Fibroblast of lung (primary cell): ENCODE data around the gene VGF. TPM values are rescaled to one million over a fixed set of nuclear protein-coding genes. Genes with fewer than 3 reads are reported as not detected.
"Not testable (repeated sequence)": the region's sequence is repeated elsewhere in the genome, so short reads cannot be mapped to it uniquely, and the experiment has no call there.

ENCODE experiments used
- DNase-seq, 2 donors: peaks; one replicate each; pipeline versions ENCODE4 v3.0.0 to v3.0.0-alpha.2; 2010; ENCODE audit warnings: low read depth in 2 of 2
- H2AFZ ChIP-seq: 2 replicates; pipeline ENCODE4 v1.5.1; 2012; ENCODE audit warnings: low read length, control low read depth, inconsistent platforms
- H3K27ac ChIP-seq: 2 replicates; pipeline ENCODE4 v1.5.1; 2011; ENCODE audit warnings: low read length, control low read depth; ENCODE audit not compliant: insufficient read depth
- H3K27me3 ChIP-seq: 2 replicates; pipeline ENCODE4 v1.5.1; 2011; ENCODE audit warnings: mild to moderate bottlenecking, low read length; ENCODE audit not compliant: control insufficient read depth, insufficient read depth
- H3K36me3 ChIP-seq: 2 replicates; pipeline ENCODE4 v1.5.1; 2011; ENCODE audit warnings: low read length; ENCODE audit not compliant: control insufficient read depth, insufficient read depth
- H3K4me1 ChIP-seq: 2 replicates; pipeline ENCODE4 v1.5.1; 2011; ENCODE audit warnings: low read length; ENCODE audit not compliant: control insufficient read depth, insufficient read depth; ENCODE audit errors: extremely low read depth
- H3K4me2 ChIP-seq: 2 replicates; pipeline ENCODE4 v1.5.1; 2011; ENCODE audit warnings: low read length, control low read depth; ENCODE audit not compliant: insufficient read depth; ENCODE audit errors: extremely low read depth
- H3K4me3 ChIP-seq, 4 experiments: fragments of 200-600 bp in 1 of 4; sonication (generic) in 1 of 4; replicated peaks in 1 of 4; 2 replicates each; pipeline ENCODE4 v1.5.1; 2011 to 2016; ENCODE audit warnings: low read length in 4 of 4, low read depth in 3 of 4, mild to moderate bottlenecking in 3 of 4, control low read depth in 2 of 4, inconsistent platforms in 1 of 4, mixed read lengths in 1 of 4; ENCODE audit not compliant: insufficient read depth in 1 of 4; ENCODE audit errors: control extremely low read depth in 1 of 4
- H3K79me2 ChIP-seq: 2 replicates; pipeline ENCODE4 v1.5.1; 2012; ENCODE audit warnings: mild to moderate bottlenecking, low read length, inconsistent platforms; ENCODE audit not compliant: control insufficient read depth, insufficient read depth
- H3K9ac ChIP-seq: 2 replicates; pipeline ENCODE4 v1.5.1; 2011; ENCODE audit warnings: mild to moderate bottlenecking, low read length, control low read depth; ENCODE audit not compliant: insufficient read depth
- H3K9me3 ChIP-seq: 2 replicates; pipeline ENCODE4 v1.5.1; 2012; ENCODE audit warnings: low read depth, low read length; ENCODE audit not compliant: control insufficient read depth, insufficient read depth
- H4K20me1 ChIP-seq: 2 replicates; pipeline ENCODE4 v1.5.1; 2011; ENCODE audit warnings: low read length; ENCODE audit not compliant: control insufficient read depth, insufficient read depth; ENCODE audit errors: extremely low read depth
- EZH2 ChIP-seq: IDR thresholded peaks from 2 replicates; pipeline ENCODE4 v1.5.1; 2012; ENCODE audit warnings: low read length, control low read depth, mild to moderate bottlenecking; ENCODE audit errors: missing control alignments
- polyA plus RNA-seq, 2 donors: library from polyadenylated mRNA; depleted of rRNA in 1 of 2; stranded (reverse) in 1 of 2; unstranded in 1 of 2; fragments of >200 nt; gene quantifications; 2 replicates each; pipeline ENCODE4 v1.2.1, GENCODE V29; 2011 to 2012; ENCODE audit warnings: missing spikeins in 1 of 2
- total RNA-seq: library from RNA; depleted of rRNA; stranded (reverse); fragments of >200 nt; gene quantifications from 2 replicates; pipeline ENCODE4 v1.2.1, GENCODE V29; 2014
- TF ChIP-seq, protein P1 (sequence below), 2 donors: IDR thresholded peaks in 1 of 2; conservative IDR thresholded peaks in 1 of 2; 1 replicate in 1 of 2; 2 replicates in 1 of 2; pipeline ENCODE4 v1.5.1; 2011 to 2012; ENCODE audit warnings: low read length in 2 of 2, control low read depth in 1 of 2, inconsistent platforms in 1 of 2, low read depth in 1 of 2, mild to moderate bottlenecking in 1 of 2

VGF gene
- total and polyA plus RNA-seq, 2 donors (not counting 1 experiment from before 2014, with no cell fraction given): 0.66 TPM; not detected in 1

DNA sequence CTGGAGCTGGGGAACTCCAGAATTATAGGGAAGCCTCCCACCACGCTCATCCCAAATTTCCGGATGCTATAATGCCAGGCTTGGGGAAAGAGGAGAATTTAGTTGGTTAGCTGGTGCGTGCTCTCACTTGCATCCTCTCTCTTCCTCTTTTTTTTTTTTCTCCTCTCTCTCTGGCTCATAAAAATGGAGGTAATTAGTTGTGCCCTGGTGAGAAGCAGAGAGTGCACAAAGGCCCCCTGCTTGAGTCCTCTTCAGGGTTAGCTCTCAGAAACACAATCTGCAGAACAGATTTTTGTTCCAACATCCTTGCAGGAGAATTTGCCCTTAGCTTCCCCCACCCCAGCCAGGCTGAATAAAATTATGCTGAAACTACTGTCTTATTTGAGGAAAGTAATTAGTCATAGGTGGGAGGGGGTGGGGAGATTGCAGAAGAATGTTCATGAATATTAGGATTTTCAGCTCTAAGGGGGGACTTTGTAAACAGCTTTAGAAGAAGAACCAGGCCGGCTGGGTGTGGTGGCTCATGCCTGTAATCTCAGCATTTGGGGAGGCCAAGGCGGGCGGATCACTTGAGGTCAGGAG is 30.9 kb downstream of the VGF start:
- peak overlapping the region; percentile 33 for H3K27ac ChIP-seq
- TF ChIP-seq, protein P1, sequence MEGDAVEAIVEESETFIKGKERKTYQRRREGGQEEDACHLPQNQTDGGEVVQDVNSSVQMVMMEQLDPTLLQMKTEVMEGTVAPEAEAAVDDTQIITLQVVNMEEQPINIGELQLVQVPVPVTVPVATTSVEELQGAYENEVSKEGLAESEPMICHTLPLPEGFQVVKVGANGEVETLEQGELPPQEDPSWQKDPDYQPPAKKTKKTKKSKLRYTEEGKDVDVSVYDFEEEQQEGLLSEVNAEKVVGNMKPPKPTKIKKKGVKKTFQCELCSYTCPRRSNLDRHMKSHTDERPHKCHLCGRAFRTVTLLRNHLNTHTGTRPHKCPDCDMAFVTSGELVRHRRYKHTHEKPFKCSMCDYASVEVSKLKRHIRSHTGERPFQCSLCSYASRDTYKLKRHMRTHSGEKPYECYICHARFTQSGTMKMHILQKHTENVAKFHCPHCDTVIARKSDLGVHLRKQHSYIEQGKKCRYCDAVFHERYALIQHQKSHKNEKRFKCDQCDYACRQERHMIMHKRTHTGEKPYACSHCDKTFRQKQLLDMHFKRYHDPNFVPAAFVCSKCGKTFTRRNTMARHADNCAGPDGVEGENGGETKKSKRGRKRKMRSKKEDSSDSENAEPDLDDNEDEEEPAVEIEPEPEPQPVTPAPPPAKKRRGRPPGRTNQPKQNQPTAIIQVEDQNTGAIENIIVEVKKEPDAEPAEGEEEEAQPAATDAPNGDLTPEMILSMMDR (conservative IDR thresholded peaks at IDR 0.05 in 1 of 2, IDR thresholded peaks at IDR 0.05 in 1 of 2; ENCODE audit: low read depth in 1 of 2, low read length in 2 of 2): no peak
- no peak for TF ChIP-seq EZH2
- no peaks in the 10 kb centered on the region for H3K9me3 ChIP-seq
- peaks cover 16% of the 10 kb centered on the region for H3K79me2 ChIP-seq
- H2AFZ ChIP-seq: no peak overlapping the region
- no peaks in the 10 kb centered on the region for H3K27me3 ChIP-seq
- no peaks in the 10 kb centered on the region for H4K20me1 ChIP-seq
- peak overlapping the region in 1 of 4 experiments; percentile 6 for H3K4me3 ChIP-seq
- H3K36me3 ChIP-seq: peaks cover 33% of the 10 kb centered on the region
- peak; percentile 59 to 75 for DNase-seq
- H3K9ac ChIP-seq: no peak overlapping the region
- no peak overlapping the region for H3K4me2 ChIP-seq
- H3K4me1 ChIP-seq: peaks cover 31% of the 10 kb centered on the region

DNA sequence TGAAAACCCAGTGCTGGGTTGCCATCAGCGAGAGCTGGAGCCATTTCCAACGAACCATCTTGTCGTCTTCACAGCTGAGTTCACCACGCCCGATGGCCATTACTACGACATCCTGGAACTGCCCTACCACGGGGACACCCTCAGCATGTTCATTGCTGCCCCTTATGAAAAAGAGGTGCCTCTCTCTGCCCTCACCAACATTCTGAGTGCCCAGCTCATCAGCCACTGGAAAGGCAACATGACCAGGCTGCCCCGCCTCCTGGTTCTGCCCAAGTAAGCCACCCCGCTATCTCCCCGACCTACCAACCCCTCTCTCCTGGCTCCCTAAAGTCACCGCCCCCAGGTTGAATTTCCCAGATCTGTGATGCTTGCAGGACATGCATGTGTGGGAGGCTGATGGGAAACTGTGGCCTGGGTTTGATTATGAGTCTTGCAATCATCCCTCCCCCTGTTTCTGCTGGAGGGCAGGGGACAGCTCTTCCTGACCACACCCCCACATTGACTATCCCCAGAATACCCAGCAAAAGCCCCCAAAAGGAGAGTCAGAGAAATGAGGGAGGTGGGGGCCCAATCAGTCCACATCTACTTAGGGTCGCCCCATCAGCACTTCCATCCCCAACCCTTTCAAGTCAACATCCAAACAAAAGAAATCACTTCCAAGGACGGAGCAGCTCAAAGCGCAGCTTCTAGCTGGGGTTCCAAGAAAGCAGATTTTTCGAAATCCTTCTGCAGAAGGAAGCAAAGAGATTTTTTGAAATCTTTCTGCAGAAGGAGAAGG is 31.6 kb downstream of the VGF start:
- DNase-seq: peak in 1 of 2 donors; percentile 67
- H3K27ac ChIP-seq: peak overlapping the region; percentile 33
- H3K4me2 ChIP-seq: no peak overlapping the region
- peaks cover 33% of the 10 kb centered on the region for H3K36me3 ChIP-seq
- H3K9ac ChIP-seq: no peak overlapping the region
- no peak for TF ChIP-seq EZH2
- TF ChIP-seq, protein P1 (conservative IDR thresholded peaks at IDR 0.05 in 1 of 2, IDR thresholded peaks at IDR 0.05 in 1 of 2; ENCODE audit: low read depth in 1 of 2, low read length in 2 of 2): no peak
- H3K4me3 ChIP-seq: no peak overlapping the region
- no peaks in the 10 kb centered on the region for H4K20me1 ChIP-seq
- H3K4me1 ChIP-seq: peaks cover 32% of the 10 kb centered on the region
- H2AFZ ChIP-seq: no peak overlapping the region
- no peaks in the 10 kb centered on the region for H3K27me3 ChIP-seq
- peaks cover 21% of the 10 kb centered on the region for H3K79me2 ChIP-seq
- no peaks in the 10 kb centered on the region for H3K9me3 ChIP-seq

DNA sequence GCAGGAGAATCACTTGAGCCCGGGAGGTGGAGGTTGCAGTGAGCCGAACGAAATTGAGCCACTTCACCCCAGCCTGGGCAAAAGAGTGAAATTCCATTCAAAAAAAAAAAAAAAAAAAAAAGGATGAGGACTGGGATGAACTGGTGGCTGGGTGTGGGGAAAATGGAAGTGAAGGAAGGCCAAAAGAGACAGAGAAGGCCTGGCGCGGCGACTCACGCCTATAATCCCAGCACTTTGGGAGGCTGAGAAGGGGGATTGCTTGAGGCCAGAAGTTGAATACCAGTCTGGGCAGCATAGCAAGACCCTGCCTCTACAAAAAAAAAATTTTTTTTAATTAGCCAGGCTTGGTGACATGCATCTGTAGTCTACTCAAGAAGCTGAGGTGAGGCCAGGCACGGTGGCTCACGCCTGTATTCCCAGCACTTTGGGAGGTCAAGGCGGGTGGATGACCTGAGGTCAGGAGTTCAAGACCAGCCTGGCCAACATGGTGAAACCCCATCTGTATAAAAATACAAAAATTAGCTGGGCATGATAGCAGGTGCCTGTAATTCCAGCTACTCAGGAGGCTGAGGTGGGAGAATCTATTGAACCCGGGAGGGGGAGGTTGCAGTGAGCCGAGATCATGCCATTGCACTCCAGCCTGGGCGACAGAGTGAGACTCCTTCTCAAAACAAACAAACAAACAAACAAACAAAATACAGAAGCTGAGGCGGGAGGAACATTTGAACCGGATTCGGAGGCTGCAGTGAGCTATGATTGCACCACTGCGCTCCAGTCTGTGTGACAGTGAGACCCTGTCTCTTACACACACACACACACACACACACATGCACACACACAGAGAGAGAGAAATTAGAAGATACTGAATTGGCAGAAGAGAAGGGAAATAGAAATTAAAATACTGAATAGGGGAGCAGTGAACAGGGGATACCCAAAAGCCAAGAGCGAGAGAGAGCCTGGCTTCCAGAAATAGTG is 32.5 kb downstream of the VGF start:
- Histone ChIP-seq H3K79me2 (peaks cover 30% of the 10 kb centered on the region), H3K4me1 (peaks cover 32% of the 10 kb centered on the region), H3K36me3 (peaks cover 39% of the 10 kb centered on the region), H3K27ac (peak overlapping the region; percentile 33)
- not testable (repeated sequence) for H3K4me2 ChIP-seq, H3K4me3 ChIP-seq, H4K20me1 ChIP-seq, H3K9ac ChIP-seq, DNase-seq, H3K9me3 ChIP-seq, H3K27me3 ChIP-seq, H2AFZ ChIP-seq
